ENCODE data around the gene PAQR6. TPM values are rescaled to one million over a fixed set of nuclear protein-coding genes. Genes with fewer than 3 reads are reported as not detected.

The PAQR6 gene
- total RNA-seq = 1 to 10 TPM in 4 of 7 donors, under 1 TPM in 3; 0.25 to 1.8 (median 1.3) TPM
- under 1 TPM; 0.67 to 0.72 TPM for polyA plus RNA-seq
- long read RNA-seq, donor 1 = 0 reads
- long read RNA-seq, donor 2 = 0 reads
- long read RNA-seq, donor 3 = 0 reads

GRCh38 chr1:156247460-156248322, at the start of gene PAQR6:
TSS of gene PAQR6 (minus strand) at chr1:156248056. CDS start at chr1:156246731, 1,325 bp downstream.
- Histone ChIP-seq H3K4me1 (ENCODE audit: insufficient read depth) (peaks cover 4% of the 10 kb centered on the region), H3K27ac (no peak within 1 kb of the TSS), H3K27me3 (no peaks in the 10 kb centered on the region), H3K36me3 (no peaks in the 10 kb centered on the region), H3K9me3 (no peaks in the 10 kb centered on the region), H3K4me3 (no peak within 1 kb of the TSS)
- 36 to 48% (median 39%) methylated on average over 15 to 16 of the region's 16 CpGs for WGBS, 3 donors
- DNase-seq = peak in 1 of 5 donors; percentile 40
- intact Hi-C loops (cut with DNase I) = loop anchor here in 1 of 4 donors (5.0 kb wide), 1 partner anchor 285 kb away; no protein-coding TSS in a partner anchor
- no peak for TF ChIP-seq EP300 (IDR thresholded peaks at IDR 0.05)
- TF ChIP-seq POLR2A (IDR thresholded peaks at IDR 0.05) = no peak
- no peak for TF ChIP-seq CTCF (IDR thresholded peaks at IDR 0.05)

GRCh38 chr1:156295391-156295947, 47.6 kb upstream of the PAQR6 start, which contains the start of gene GLMP:
TSS of gene GLMP (minus strand) at chr1:156295679. CDS start at chr1:156295645, 34 bp downstream.
- H3K27me3 ChIP-seq = no peaks in the 10 kb centered on the region
- WGBS, 3 donors = 0 to 1% (median 0%) methylated on average over 17 of the region's 17 CpGs

GRCh38 chr1:156293895-156294294, 46.0 kb upstream of the PAQR6 start:
- DNase-seq = no peak
- H3K9me3 ChIP-seq = no peaks in the 10 kb centered on the region
- H3K36me3 ChIP-seq = no peaks in the 10 kb centered on the region
- peaks cover 7% of the 10 kb centered on the region for H3K4me1 ChIP-seq (ENCODE audit: insufficient read depth)
- WGBS, 3 donors = 85 to 89% (median 89%) methylated on average over 9 of the region's 9 CpGs
- intact Hi-C loops (cut with DNase I) = no loop called here
- H3K27me3 ChIP-seq = no peaks in the 10 kb centered on the region
- TF ChIP-seq EP300 (IDR thresholded peaks at IDR 0.05) = no peak
- no peak overlapping the region for H3K4me3 ChIP-seq
- H3K27ac ChIP-seq = no peak overlapping the region

More at GRCh38 chr1:156295391-156295947, 47.6 kb upstream of the PAQR6 start, which contains the start of gene GLMP:
- intact Hi-C loops (cut with DNase I) = no loop called here
- peak within 1 kb of the TSS; percentile 77 for H3K4me3 ChIP-seq
- TF ChIP-seq CTCF (IDR thresholded peaks at IDR 0.05) = peak in 1 of 3 donors; percentile 7
- TF ChIP-seq POLR2A (IDR thresholded peaks at IDR 0.05) = no peak
- no peaks in the 10 kb centered on the region for H3K36me3 ChIP-seq
- peaks cover 7% of the 10 kb centered on the region for H3K4me1 ChIP-seq (ENCODE audit: insufficient read depth)
- peak; percentile 65 to 78 (median 67) for DNase-seq
- no peaks in the 10 kb centered on the region for H3K9me3 ChIP-seq
- peak within 1 kb of the TSS in 1 of 2 donors; percentile 36 for H3K27ac ChIP-seq

GRCh38 chr1:156293098-156293434, 45.2 kb upstream of the PAQR6 start:
- DNase-seq = no peak
- Histone ChIP-seq H3K4me3 (no peak overlapping the region), H3K27me3 (no peaks in the 10 kb centered on the region), H3K9me3 (no peaks in the 10 kb centered on the region), H3K4me1 (ENCODE audit: insufficient read depth) (peaks cover 7% of the 10 kb centered on the region), H3K36me3 (no peaks in the 10 kb centered on the region), H3K27ac (peak overlapping the region in 1 of 2 donors; percentile 12)
- WGBS, 3 donors = 85 to 88% (median 86%) methylated on average over 8 of the region's 8 CpGs
- intact Hi-C loops (cut with DNase I) = no loop called here
- no peak for TF ChIP-seq CTCF (IDR thresholded peaks at IDR 0.05)
- no peak for TF ChIP-seq POLR2A (IDR thresholded peaks at IDR 0.05)
- TF ChIP-seq EP300 (IDR thresholded peaks at IDR 0.05) = no peak
